Measurements from ENCODE around the gene OR2F2.

Gene OR2F2, protein sequence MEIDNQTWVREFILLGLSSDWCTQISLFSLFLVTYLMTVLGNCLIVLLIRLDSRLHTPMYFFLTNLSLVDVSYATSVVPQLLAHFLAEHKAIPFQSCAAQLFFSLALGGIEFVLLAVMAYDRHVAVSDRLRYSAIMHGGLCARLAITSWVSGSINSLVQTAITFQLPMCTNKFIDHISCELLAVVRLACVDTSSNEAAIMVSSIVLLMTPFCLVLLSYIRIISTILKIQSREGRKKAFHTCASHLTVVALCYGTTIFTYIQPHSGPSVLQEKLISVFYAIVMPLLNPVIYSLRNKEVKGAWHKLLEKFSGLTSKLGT

DNA sequence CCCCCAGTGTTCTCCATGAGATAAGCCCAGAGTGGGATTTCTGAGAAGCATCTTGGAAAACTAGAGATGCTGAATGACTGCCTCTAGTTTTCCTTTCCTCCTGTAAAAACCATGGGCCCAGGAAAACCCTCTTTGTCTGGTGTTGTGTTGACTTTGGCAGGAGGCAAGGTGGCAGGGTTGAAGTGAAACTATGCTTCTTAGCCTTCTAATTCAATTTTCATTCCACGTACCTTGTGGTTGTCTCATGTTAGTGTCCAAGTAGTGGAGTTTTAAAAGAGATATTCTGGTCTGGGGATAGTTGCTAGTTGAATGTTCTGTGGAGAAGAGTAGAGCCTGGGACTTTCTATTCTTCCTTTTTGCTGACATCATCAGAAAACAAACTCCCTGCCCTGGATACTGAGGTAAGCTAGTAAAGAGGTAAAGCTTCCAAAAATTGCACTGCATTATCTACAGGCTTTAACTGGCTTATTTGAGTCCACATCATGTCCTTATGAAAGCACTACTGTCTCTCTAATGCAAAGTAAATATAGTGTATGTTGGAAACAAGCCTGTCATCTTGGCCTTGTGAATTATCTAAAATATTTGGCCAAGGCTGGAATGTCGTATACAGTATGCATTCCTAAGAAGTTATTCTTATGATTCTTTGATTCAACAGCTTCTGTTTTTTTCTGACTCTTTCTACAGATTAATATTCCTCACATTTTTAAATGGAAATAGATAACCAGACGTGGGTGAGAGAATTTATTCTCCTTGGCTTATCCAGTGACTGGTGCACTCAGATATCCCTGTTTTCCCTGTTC is at the start of gene OR2F2:
Gene OR2F2 (plus strand): TSS at position 708 of the 800 bp plus-strand sequence. CDS start 0 bp downstream, at position 708.
- DNase-seq (ENCODE audit: low read depth), result no peak
- TF ChIP-seq, protein P1, sequence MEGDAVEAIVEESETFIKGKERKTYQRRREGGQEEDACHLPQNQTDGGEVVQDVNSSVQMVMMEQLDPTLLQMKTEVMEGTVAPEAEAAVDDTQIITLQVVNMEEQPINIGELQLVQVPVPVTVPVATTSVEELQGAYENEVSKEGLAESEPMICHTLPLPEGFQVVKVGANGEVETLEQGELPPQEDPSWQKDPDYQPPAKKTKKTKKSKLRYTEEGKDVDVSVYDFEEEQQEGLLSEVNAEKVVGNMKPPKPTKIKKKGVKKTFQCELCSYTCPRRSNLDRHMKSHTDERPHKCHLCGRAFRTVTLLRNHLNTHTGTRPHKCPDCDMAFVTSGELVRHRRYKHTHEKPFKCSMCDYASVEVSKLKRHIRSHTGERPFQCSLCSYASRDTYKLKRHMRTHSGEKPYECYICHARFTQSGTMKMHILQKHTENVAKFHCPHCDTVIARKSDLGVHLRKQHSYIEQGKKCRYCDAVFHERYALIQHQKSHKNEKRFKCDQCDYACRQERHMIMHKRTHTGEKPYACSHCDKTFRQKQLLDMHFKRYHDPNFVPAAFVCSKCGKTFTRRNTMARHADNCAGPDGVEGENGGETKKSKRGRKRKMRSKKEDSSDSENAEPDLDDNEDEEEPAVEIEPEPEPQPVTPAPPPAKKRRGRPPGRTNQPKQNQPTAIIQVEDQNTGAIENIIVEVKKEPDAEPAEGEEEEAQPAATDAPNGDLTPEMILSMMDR (IDR thresholded peaks at IDR 0.05; ENCODE audit: low read depth, low read length, missing control alignments), result no peak
- H3K4me3 ChIP-seq (ENCODE audit: low read depth, low read length), result no peak within 1 kb of the TSS

DNA sequence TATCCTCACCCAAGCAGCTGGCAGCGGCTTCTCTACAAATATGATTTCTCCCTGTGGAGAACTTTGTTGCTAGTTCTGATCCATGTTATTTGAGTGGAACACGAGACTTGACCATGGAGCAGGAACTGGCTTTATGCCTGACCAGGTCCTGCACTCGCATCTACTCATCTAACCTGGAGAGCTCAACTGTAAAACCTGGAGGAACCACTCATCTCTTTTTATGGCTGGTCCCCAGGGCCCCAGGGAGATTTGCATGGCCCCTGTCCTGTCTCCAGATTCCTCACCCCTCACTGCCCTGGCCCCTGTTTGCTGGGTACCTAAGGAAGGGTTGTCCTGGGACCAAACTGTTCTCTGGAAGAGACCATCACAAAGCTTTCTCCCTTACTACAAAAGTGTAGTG is 49.1 kb upstream of the OR2F2 start:
- TF ChIP-seq, protein P1 (IDR thresholded peaks at IDR 0.05; ENCODE audit: low read depth, low read length, missing control alignments), result no peak
- no peak for DNase-seq (ENCODE audit: low read depth)
- H3K4me3 ChIP-seq (ENCODE audit: low read depth, low read length), result no peak overlapping the region

DNA sequence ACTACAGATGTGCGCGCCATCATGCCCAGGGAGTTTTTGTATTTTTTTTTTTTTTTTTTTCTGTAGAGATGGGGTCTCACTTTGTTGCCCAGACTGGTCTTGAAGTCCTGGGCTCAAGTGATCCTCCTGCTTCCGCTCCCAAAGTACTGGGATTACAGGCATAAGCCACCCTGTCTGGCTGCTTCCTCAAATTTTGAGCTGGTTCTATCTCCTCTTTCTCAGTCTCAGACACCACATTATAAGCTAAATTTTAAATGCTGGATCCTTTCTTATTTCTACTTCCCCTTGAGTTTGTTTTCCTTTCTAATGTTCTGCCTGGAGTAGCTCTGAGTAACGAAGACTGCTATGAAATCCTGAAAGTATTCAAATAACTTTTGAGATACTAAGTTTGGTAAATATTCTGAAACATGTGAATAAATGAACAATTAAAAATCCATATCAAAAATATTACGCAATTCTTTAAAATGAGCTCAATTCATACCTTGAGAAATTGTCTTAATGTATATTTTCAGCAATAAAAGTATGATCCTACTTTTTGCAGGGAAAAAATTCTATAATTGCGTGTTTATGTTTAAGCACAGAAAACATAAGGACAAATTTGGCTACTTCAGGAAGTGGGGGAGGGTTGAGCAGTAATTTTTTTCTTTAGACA is 48.1 kb upstream of the OR2F2 start:
- TF ChIP-seq, protein P1 (IDR thresholded peaks at IDR 0.05; ENCODE audit: low read depth, low read length, missing control alignments), result no peak
- no peak overlapping the region for H3K4me3 ChIP-seq (ENCODE audit: low read depth, low read length)
- DNase-seq (ENCODE audit: low read depth), result no peak

DNA sequence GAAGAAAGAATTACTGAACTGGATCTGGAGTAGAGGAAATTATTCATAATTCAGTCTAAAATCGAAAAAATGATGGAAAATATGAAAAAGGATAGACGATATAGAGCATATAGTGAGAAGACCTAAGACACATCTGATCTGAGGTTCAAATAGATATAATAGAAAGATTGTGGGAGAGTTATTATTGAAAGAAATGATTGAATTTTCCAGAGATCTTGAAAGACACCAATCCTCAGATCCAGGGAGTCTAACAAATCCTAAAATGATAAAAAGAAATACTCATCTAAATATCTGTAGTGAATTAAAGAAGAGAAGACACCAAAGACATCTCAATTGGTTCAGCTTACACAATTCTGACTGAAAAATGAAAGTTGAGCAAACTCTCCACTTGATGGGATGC is 46.0 kb upstream of the OR2F2 start:
- DNase-seq (ENCODE audit: low read depth), result no peak
- TF ChIP-seq, protein P1 (IDR thresholded peaks at IDR 0.05; ENCODE audit: low read depth, low read length, missing control alignments), result no peak
- H3K4me3 ChIP-seq (ENCODE audit: low read depth, low read length), result no peak overlapping the region

DNA sequence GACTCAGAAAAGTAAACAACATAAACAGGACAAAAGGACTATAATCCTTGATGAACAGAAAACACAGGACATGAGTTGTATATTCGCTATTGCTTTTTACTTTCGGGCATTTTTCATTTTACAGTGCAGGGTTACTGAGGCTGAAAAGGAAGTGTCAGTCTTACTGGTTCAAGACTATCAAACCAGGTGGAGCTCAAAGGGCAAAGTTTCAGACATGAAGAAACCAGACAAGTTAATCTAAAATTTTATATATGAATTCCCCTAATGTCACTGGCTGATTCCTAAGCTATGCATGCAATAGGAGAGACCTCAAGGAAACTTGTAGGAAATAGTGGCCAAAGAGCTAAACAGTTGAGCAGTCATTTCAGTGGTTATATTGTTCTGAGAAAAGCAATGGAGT is 44.5 kb upstream of the OR2F2 start:
- DNase-seq (ENCODE audit: low read depth), result no peak
- TF ChIP-seq, protein P1 (IDR thresholded peaks at IDR 0.05; ENCODE audit: low read depth, low read length, missing control alignments), result no peak
- H3K4me3 ChIP-seq (ENCODE audit: low read depth, low read length), result no peak overlapping the region

DNA sequence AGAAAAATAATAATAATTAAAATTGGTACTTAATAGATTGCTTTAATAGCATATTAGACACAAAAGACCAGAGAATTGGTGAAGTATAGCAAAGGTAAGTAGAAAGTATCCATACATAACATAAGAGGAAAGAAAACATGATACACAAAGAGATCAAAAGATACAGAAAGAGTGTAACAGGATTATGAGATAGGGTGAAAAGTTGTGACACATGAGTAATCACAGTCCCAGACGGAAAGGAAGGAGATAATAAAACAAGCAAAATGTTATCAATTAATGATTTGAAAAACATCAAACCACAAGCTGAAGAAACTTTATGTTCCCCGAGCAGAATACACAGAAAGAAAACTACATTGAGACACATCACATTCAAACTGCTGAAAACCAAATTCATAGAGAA is 43.6 kb upstream of the OR2F2 start:
- TF ChIP-seq, protein P1 (IDR thresholded peaks at IDR 0.05; ENCODE audit: low read depth, low read length, missing control alignments), result no peak
- DNase-seq (ENCODE audit: low read depth), result no peak
- H3K4me3 ChIP-seq (ENCODE audit: low read depth, low read length), result no peak overlapping the region
